K562 (cell line): ENCODE measurements around the gene MRPS18B. TPM values are rescaled to one million over a fixed set of nuclear protein-coding genes. Genes with fewer than 3 reads are reported as not detected.

Experiments used
- CBX2 ChIP-seq: fragments of 200-600 bp; sonication (generic); IDR thresholded peaks from one replicate; pipeline ENCODE4 v1.6.1; 2012; ENCODE audit warnings: mild to moderate bottlenecking, low read length, inconsistent platforms; ENCODE audit not compliant: insufficient read depth, poor library complexity, severe bottlenecking
- FOXK1 ChIP-seq: sonication (generic); formaldehyde crosslinking; IDR thresholded peaks from 2 replicates; pipeline ENCODE4 v1.8.0; 2022; ENCODE audit warnings: missing genetic modification reagents, mild to moderate bottlenecking, borderline replicate concordance
- IRF1 ChIP-seq: sonication (generic); formaldehyde crosslinking; IDR thresholded peaks from 2 replicates; pipeline ENCODE4 v1.8.0; 2022; ENCODE audit warnings: missing genetic modification reagents, mild to moderate bottlenecking, borderline replicate concordance
- MTA3 ChIP-seq: fragments of 450-650 bp; formaldehyde crosslinking; IDR thresholded peaks from 2 replicates; pipeline ENCODE4 v1.6.1; 2017; ENCODE audit warnings: mild to moderate bottlenecking, borderline replicate concordance
- NFIX ChIP-seq: fragments of 250-450 bp; sonication (Bioruptor Pico); IDR thresholded peaks from 2 replicates; pipeline ENCODE4 v1.4.0; 2020; ENCODE audit warnings: low read depth, mild to moderate bottlenecking, moderate library complexity
- POLR2AphosphoS5 ChIP-seq: IDR thresholded peaks from 2 replicates; pipeline ENCODE4 v1.6.1; 2011; ENCODE audit warnings: mild to moderate bottlenecking, low read depth, low read length, moderate library complexity; ENCODE audit not compliant: control insufficient read depth, insufficient read depth
- SAP30 ChIP-seq: fragments of 200-600 bp; sonication (generic); IDR thresholded peaks from 2 replicates; pipeline ENCODE4 v1.6.1; 2012; ENCODE audit warnings: borderline replicate concordance, low read depth, mild to moderate bottlenecking, moderate library complexity, low read length, control low read depth, inconsistent platforms; ENCODE audit not compliant: insufficient read depth, poor library complexity, severe bottlenecking
- SIN3B ChIP-seq: fragments of 450-650 bp; IDR thresholded peaks from 2 replicates; pipeline ENCODE4 v1.6.1; 2017; ENCODE audit warnings: low read depth, mild to moderate bottlenecking, moderate library complexity
- TCF7 ChIP-seq: sonication (generic); IDR thresholded peaks from 2 replicates; pipeline ENCODE4 v1.6.1; 2016; ENCODE audit warnings: antibody characterized with exemption, borderline replicate concordance
- TEAD1 ChIP-seq, 2 experiments: fragments of 450-650 bp in 1 of 2; sonication (generic) in 1 of 2; formaldehyde crosslinking; IDR thresholded peaks; 2 replicates each; pipeline versions ENCODE4 v1.4.0 to v1.8.0; 2020 to 2022; ENCODE audit warnings: mild to moderate bottlenecking in 2 of 2, missing genetic modification reagents in 1 of 2
- ZBTB43 ChIP-seq: sonication (generic); formaldehyde crosslinking; IDR thresholded peaks from 2 replicates; pipeline ENCODE4 v1.8.0; 2023; ENCODE audit warnings: mild to moderate bottlenecking, missing genetic modification reagents
- ZMIZ1 ChIP-seq, 2 experiments: fragments of 150-350 bp in 1 of 2; IDR thresholded peaks; 2 replicates each; pipeline ENCODE4 v1.6.1; 2012 to 2016; ENCODE audit warnings: low read depth in 2 of 2, low read length in 2 of 2, mild to moderate bottlenecking in 1 of 2, moderate library complexity in 1 of 2
- polyA plus RNA-seq, 8 experiments: library from polyadenylated mRNA; depleted of rRNA in 4 of 8; stranded (reverse) in 5 of 8; unstranded in 3 of 8; fragments of >200 nt; fragmentation: Nextera tagmentation in 2 of 8; fragmentation: Illumina TruSeq in 1 of 8; extraction: Ambion mirVana in 2 of 8; extraction: Trizol in 1 of 8; gene quantifications; 2 replicates each; pipeline versions ENCODE4 v1.2.1 to v1.2.3, GENCODE V29; 2011 to 2014; ENCODE audit warnings: inconsistent platforms in 1 of 8, missing spikeins in 1 of 8
- total RNA-seq, 7 experiments: library from RNA; depleted of rRNA in 6 of 7; stranded (reverse); fragments of >200 nt in 6 of 7; fragmentation: Illumina TruSeq in 2 of 7; extraction: Trizol in 2 of 7; gene quantifications; 2 replicates each; pipeline versions ENCODE4 v1.2.1 to v1.2.3, GENCODE V29; 2011 to 2021; ENCODE audit warnings: low replicate concordance in 1 of 7

The MRPS18B gene
- total and polyA plus RNA-seq, 9 of the 15 experiments (the other 6 are each of a cell fraction or from before 2014, with no cell fraction given): 132 to 383 (median 178) TPM

- no peak for TF ChIP-seq SAP30
- TF ChIP-seq CBX2: no peak
- 0 out of 2 replicates have a peak, but pooled peaks have one; percentile 33 for TF ChIP-seq TCF7
- peak; percentile 74; the same call in 1 of the 2 replicates for TF ChIP-seq FOXK1 (CRISPR knock-in tag)
- peak; percentile 100 for TF ChIP-seq POLR2AphosphoS5
- no peak for TF ChIP-seq IRF1 (CRISPR knock-in tag)
- peak; percentile 44 to 70; a peak in 1 of 4 replicates for TF ChIP-seq TEAD1 (CRISPR knock-in tag; IDR thresholded peaks at IDR 0.05)
- TF ChIP-seq ZBTB43 (CRISPR knock-in tag): peak; percentile 75; the same call in 1 of the 2 replicates
- no peak for TF ChIP-seq NFIX (CRISPR knock-in tag)
- TF ChIP-seq SIN3B: peak; percentile 68
- peak in 1 of 2 experiments; percentile 92; a peak in 2 of 4 replicates for TF ChIP-seq ZMIZ1 (IDR thresholded peaks at IDR 0.05; ENCODE audit: low read depth in 2 of 2, low read length in 2 of 2)
- TF ChIP-seq MTA3: peak; percentile 100
These were observed 652 bp upstream of the MRPS18B start, which contains the start of gene PPP1R10 (continued) for GRCh38 chr6:30616811-30617564.
